Tibial artery (tissue), 4 donors: Measurements from ENCODE around the gene FHIP1A.

ENCODE experiments used
- DNase-seq, 2 donors: peaks; one replicate each; pipeline ENCODE4 v3.0.0-alpha.2; 2019
- H3K27ac ChIP-seq, 2 donors: fragments of 200-600 bp; sonication (generic) in 1 of 2; 1 replicate in 1 of 2; 2 replicates in 1 of 2; pipeline ENCODE4 v1.5.1; 2018 to 2019; ENCODE audit warnings: mild to moderate bottlenecking in 1 of 2
- H3K27me3 ChIP-seq, 2 donors: fragments of 200-600 bp; sonication (generic) in 1 of 2; one replicate each; pipeline versions ENCODE4 v1.5.1 to v1.6.0; 2016 to 2019
- H3K36me3 ChIP-seq, 3 donors: fragments of 200-600 bp; sonication (generic) in 2 of 3; one replicate each; pipeline ENCODE4 v1.5.1; 2016 to 2019; ENCODE audit warnings: mild to moderate bottlenecking in 2 of 3
- H3K4me1 ChIP-seq, 4 donors: fragments of 200-600 bp; sonication (generic) in 2 of 4; 1 replicate in 3 of 4; 2 replicates in 1 of 4; pipeline ENCODE4 v1.5.1; 2016 to 2019
- H3K4me3 ChIP-seq, 2 donors: fragments of 200-600 bp; sonication (generic) in 1 of 2; 1 replicate in 1 of 2; 2 replicates in 1 of 2; pipeline ENCODE4 v1.5.1; 2018 to 2019; ENCODE audit warnings: mild to moderate bottlenecking in 2 of 2
- H3K9me3 ChIP-seq, 3 donors: fragments of 200-600 bp; sonication (generic) in 1 of 3; one replicate each; pipeline ENCODE4 v1.5.1; 2016 to 2019
- intact Hi-C: fragments of 100-400 bp; cut with DNase I; formaldehyde crosslinking; loops from one replicate; pipeline ENCODE4 v1.15.0; 2023; ENCODE audit warnings: low total_unique reads
- TF ChIP-seq, protein P1 (sequence below), 2 experiments: fragments of 200-600 bp in 1 of 2; fragments of 450-650 bp in 1 of 2; IDR thresholded peaks; one replicate each; pipeline ENCODE4 v1.5.1; 2017 to 2019; ENCODE audit warnings: antibody characterized with exemption in 2 of 2, mild to moderate bottlenecking in 1 of 2, moderate library complexity in 1 of 2

Gene FHIP1A

DNA sequence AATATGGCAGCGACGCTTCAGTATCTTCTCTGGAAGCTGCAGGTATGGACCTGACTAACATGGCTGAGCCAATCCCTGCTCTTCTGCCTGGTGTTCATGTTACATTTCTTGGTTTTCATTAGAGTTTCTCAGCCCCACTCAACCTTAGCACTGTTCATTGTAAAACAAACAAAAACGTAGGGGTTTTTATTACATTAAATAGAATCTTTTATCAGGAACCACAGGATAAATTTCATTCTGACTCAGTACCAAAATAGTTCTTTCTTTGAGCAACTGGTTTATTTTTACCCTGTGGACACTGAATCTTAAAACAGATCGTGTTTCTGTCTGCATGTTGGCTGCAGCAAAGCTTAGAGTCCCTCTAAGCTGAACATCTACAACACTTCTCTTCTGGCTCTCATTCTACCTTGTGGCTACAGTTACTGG lies 27.1 kb downstream of the FHIP1A start:
- DNase-seq, result no peak
- Histone ChIP-seq H3K27ac (no peak overlapping the region), H3K36me3 (no peaks in the 10 kb centered on the region)

DNA sequence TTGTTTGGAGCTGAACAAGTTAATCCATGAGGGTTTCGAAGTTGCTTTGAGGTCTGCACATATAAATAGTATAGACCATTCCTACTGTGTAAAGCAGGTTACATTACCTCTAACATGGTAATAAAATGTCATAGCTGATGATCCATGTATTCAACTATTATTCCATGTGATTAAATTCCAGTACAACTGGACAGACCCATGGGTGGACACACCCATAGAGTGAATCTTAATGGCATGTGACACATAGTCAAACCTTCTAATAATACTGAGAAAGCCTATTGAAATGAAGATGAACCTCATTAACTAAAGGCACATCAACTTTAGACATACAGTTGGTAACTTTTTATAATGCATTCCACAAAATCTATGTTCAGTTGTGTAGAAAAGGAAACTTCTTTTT lies 28.5 kb downstream of the FHIP1A start:
- TF ChIP-seq, protein P1, sequence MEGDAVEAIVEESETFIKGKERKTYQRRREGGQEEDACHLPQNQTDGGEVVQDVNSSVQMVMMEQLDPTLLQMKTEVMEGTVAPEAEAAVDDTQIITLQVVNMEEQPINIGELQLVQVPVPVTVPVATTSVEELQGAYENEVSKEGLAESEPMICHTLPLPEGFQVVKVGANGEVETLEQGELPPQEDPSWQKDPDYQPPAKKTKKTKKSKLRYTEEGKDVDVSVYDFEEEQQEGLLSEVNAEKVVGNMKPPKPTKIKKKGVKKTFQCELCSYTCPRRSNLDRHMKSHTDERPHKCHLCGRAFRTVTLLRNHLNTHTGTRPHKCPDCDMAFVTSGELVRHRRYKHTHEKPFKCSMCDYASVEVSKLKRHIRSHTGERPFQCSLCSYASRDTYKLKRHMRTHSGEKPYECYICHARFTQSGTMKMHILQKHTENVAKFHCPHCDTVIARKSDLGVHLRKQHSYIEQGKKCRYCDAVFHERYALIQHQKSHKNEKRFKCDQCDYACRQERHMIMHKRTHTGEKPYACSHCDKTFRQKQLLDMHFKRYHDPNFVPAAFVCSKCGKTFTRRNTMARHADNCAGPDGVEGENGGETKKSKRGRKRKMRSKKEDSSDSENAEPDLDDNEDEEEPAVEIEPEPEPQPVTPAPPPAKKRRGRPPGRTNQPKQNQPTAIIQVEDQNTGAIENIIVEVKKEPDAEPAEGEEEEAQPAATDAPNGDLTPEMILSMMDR (IDR thresholded peaks at IDR 0.05), result no peak
- H3K9me3 ChIP-seq, result no peaks in the 10 kb centered on the region
- no peak for DNase-seq
- H3K36me3 ChIP-seq, result no peaks in the 10 kb centered on the region
- no peaks in the 10 kb centered on the region for H3K27me3 ChIP-seq
- H3K4me1 ChIP-seq, result no peaks in the 10 kb centered on the region
- H3K4me3 ChIP-seq, result no peak overlapping the region
- intact Hi-C loops, result no loop called here
- H3K27ac ChIP-seq, result no peak overlapping the region

More for the DNA sequence above, 27.1 kb downstream of the FHIP1A start:
- Histone ChIP-seq H3K4me1 (no peaks in the 10 kb centered on the region), H3K27me3 (no peaks in the 10 kb centered on the region), H3K9me3 (no peaks in the 10 kb centered on the region), H3K4me3 (no peak overlapping the region)
- intact Hi-C loops, result no loop called here
- TF ChIP-seq, protein P1 (IDR thresholded peaks at IDR 0.05), result no peak

DNA sequence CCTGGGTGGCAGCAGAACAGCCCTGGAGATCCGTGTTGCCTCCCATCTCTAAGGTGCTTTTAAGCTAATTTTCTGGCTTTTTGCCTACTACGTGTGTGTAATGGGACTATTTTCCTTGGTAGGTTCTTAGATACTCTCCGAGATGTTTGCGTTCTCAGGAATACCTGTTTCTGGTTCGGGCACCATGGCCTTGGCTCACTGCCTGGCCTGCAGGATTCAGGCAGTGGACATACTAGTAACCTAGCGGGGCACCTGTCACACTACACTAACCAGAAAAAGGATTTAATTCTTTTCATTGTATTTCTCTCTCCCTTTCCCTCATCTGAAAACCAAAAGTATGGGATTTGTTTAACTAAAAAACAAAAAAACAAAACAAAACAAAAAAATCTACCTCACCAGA lies 29.2 kb downstream of the FHIP1A start:
- H3K4me1 ChIP-seq, result no peaks in the 10 kb centered on the region
- TF ChIP-seq, protein P1 (IDR thresholded peaks at IDR 0.05), result no peak
- intact Hi-C loops, result no loop called here
- H3K27me3 ChIP-seq, result no peaks in the 10 kb centered on the region
- H3K4me3 ChIP-seq, result no peak overlapping the region
- H3K9me3 ChIP-seq, result no peaks in the 10 kb centered on the region
- H3K36me3 ChIP-seq, result no peaks in the 10 kb centered on the region
- no peak for DNase-seq
- no peak overlapping the region for H3K27ac ChIP-seq

DNA sequence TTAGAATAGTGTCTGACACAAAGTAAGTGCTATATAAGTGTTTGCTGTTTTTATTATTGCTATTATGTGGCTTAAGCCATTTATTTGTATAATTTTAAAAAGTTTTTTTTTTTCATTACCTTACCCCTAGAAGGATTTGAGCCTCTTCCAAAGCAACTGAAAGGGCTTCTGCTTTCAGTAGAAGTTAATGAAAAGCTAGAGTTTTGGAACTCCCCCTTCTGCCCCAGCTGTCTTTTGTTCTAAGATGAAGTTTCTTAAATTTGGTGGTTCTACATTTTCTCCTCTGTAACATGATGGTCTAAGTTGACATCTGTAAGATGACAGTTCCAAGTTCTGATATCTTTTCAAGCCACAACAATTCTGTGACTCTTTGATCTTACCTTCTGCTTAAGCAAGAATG lies 30.3 kb downstream of the FHIP1A start:
- intact Hi-C loops, result no loop called here
- H3K27me3 ChIP-seq, result no peaks in the 10 kb centered on the region
- no peak for DNase-seq
- no peaks in the 10 kb centered on the region for H3K36me3 ChIP-seq
- TF ChIP-seq, protein P1 (IDR thresholded peaks at IDR 0.05), result no peak
- no peak overlapping the region for H3K4me3 ChIP-seq
- H3K27ac ChIP-seq, result no peak overlapping the region
- H3K9me3 ChIP-seq, result no peaks in the 10 kb centered on the region
- no peaks in the 10 kb centered on the region for H3K4me1 ChIP-seq

DNA sequence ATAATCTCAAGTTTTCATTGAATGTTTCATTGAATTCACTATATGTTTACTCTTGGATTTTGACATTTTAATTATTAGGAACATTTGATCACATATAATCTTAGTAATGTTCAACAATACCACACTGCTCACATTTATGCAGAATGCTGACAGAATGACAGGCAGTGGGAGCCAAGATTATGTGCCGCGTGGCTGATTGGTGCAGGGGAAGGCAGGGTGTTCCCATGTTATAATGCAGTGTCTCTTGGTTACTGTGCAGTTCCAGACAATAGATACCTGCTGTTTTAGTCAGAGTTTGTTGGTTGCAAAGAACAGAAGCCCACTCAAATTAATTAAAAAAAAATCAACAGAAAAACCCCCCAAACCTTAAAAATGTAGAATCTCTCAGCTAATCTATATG lies 33.0 kb downstream of the FHIP1A start:
- DNase-seq, result no peak
- intact Hi-C loops, result no loop called here
- TF ChIP-seq, protein P1 (IDR thresholded peaks at IDR 0.05), result no peak

DNA sequence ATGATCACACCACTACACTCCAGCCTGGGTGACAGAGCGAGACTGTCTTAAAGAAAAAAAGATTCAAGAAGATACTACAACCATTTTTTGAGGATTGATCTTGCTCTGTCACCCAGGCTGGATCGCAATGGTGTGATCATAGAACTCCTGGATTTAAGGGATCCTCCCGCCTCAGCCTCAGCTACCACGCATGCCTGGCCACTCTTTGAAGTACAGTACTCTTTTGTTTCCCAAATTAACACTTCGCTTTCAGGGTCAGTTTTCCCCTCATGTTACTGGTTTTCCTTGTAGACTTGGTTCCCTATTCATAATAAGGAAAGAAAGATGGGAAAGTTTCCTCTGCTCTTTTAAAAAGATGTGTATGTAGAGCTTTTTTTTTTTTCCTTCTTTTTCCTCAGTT lies 34.3 kb downstream of the FHIP1A start:
- no peak for DNase-seq
- TF ChIP-seq, protein P1 (IDR thresholded peaks at IDR 0.05), result no peak
- intact Hi-C loops, result no loop called here

More for the DNA sequence above, 33.0 kb downstream of the FHIP1A start:
- Histone ChIP-seq H3K27ac (no peak overlapping the region), H3K36me3 (no peaks in the 10 kb centered on the region), H3K4me1 (no peaks in the 10 kb centered on the region), H3K4me3 (no peak overlapping the region), H3K9me3 (no peaks in the 10 kb centered on the region), H3K27me3 (no peaks in the 10 kb centered on the region)

More for the DNA sequence above, 34.3 kb downstream of the FHIP1A start:
- Histone ChIP-seq H3K9me3 (no peaks in the 10 kb centered on the region), H3K4me3 (no peak overlapping the region), H3K36me3 (no peaks in the 10 kb centered on the region), H3K27ac (no peak overlapping the region), H3K27me3 (no peaks in the 10 kb centered on the region), H3K4me1 (no peaks in the 10 kb centered on the region)
